COLO829 (cell line): ENCODE results near the gene RALGPS2.

Experiments used
- DNase-seq: peaks from one replicate; pipeline ENCODE4 v3.0.0; 2012; ENCODE audit warnings: low spot score

Gene RALGPS2, protein sequence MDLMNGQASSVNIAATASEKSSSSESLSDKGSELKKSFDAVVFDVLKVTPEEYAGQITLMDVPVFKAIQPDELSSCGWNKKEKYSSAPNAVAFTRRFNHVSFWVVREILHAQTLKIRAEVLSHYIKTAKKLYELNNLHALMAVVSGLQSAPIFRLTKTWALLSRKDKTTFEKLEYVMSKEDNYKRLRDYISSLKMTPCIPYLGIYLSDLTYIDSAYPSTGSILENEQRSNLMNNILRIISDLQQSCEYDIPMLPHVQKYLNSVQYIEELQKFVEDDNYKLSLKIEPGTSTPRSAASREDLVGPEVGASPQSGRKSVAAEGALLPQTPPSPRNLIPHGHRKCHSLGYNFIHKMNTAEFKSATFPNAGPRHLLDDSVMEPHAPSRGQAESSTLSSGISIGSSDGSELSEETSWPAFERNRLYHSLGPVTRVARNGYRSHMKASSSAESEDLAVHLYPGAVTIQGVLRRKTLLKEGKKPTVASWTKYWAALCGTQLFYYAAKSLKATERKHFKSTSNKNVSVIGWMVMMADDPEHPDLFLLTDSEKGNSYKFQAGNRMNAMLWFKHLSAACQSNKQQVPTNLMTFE

GRCh38 chr1:178724728-178725465 lies at the start of gene RALGPS2:
Gene RALGPS2, plus strand, starts transcription at chr1:178725244. Its CDS starts 51,521 bp downstream, at chr1:178776765.
- peak; percentile 56 for DNase-seq

DNA sequence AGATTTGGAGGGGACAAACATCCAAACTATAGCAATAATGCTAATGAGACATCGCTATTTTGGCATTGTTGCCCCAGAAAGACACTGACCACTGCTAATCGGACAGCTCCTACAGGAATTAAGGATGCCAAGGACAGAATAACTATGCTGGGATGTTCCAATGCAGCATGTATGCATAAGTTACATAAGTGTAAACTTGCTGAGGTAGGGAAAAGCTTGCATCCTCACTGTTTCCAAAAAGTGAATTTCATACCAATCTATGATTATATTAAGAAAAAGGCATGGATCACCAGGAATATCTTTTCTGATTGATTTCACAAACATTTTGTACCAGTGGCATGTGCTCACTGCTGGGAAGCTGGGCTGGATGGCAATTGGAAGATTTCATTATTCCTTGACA lies 45.8 kb upstream of the RALGPS2 start:
- no peak for DNase-seq

DNA sequence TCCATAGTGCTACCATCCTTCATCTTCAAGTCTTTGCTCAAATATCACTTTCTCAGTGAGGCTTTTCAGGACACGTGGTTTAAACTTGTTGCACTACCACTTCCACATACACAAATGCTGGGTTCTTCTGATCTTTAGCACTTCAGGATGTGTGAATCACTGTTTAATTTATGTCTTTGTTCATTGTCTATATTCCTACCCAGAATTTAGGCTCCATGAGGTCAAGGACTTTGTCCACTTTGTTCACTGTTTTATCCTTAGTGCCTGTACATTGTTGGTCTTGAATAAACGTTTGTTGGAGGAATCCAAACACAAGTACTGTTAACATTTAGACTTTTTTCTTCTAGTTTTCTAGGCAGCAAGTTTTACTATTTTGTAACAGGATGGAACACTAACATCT lies 42.6 kb upstream of the RALGPS2 start:
- peak; percentile 35 for DNase-seq

- no peak for DNase-seq
Observed at GRCh38 chr1:178682886-178683285, 42.2 kb upstream of the RALGPS2 start.

DNA sequence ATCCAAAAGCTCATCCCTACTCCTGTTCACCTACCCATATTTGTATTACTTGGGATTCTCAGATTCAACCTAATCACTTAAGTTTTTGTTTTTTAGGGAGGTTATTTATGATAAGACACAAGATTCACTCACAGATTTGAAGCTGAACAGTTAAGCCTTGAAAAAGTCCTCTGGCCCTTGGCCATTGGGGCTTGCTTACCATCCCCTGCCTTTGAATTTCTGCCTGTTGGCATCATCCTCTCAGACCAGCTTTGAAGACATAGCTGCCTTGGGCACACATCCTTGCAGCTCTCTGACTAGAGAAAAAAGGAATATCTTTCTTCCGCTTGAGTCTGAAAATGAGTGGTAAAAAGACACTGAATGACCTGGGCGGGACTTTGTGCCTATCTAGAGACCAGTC lies 41.8 kb upstream of the RALGPS2 start:
- DNase-seq = no peak

DNA sequence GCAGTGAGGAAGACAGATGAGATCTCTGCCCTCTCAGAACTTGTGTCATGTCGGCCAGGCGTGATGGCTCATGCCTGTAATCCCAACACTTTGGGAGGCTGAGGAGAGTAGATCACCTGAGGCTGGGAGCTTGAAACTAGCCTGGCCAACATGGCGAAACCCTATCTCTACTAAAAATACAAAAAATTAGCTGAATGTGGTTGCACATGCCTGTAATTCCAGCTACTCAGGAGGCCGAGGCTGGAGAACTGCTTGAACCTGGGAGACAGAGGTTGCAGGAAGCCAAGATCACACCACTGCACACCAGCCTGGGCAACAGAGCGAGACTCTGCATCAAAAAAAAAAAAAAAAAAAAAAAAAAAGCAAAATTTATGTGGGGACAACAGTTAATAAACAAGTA lies 40.9 kb upstream of the RALGPS2 start:
- no peak for DNase-seq

- DNase-seq = peak; percentile 48
Observed at GRCh38 chr1:178684542-178685000, 40.5 kb upstream of the RALGPS2 start.

- no peak for DNase-seq
Observed at GRCh38 chr1:178686407-178686806, 38.6 kb upstream of the RALGPS2 start.

GRCh38 chr1:178688244-178688643 lies 36.8 kb upstream of the RALGPS2 start:
- DNase-seq = no peak

GRCh38 chr1:178689769-178690168 lies 35.3 kb upstream of the RALGPS2 start:
- no peak for DNase-seq

GRCh38 chr1:178690496-178690895 lies 34.5 kb upstream of the RALGPS2 start:
- no peak for DNase-seq

GRCh38 chr1:178692564-178693327 lies 32.3 kb upstream of the RALGPS2 start:
- DNase-seq = no peak

- DNase-seq = no peak
Observed at GRCh38 chr1:178693366-178693765, 31.7 kb upstream of the RALGPS2 start.

- DNase-seq = no peak
Observed at GRCh38 chr1:178694923-178695525, 30.0 kb upstream of the RALGPS2 start.

- DNase-seq = no peak
Observed at GRCh38 chr1:178702146-178702545, 22.9 kb upstream of the RALGPS2 start.

DNA sequence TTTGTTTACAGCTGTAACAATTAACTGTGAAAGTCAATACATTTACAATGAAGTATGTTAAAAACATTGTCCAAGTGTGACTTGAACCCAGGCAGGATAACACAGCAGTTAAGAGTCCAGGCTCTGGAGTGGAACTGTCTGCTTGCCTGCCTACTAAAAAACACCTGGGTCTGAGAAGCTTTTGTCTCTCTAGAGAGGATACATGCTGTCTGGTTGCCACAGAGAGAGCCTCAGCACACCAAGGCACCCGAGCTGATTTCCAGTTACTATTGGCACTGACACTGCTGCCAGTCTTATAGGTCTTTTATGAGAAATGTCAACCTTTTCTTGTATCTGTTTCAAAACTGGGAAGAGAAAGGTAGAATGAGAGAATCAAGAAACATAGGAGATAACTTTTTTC lies 20.2 kb upstream of the RALGPS2 start:
- DNase-seq = no peak

GRCh38 chr1:178706432-178706831 lies 18.6 kb upstream of the RALGPS2 start:
- no peak for DNase-seq

GRCh38 chr1:178713259-178713658 lies 11.8 kb upstream of the RALGPS2 start:
- DNase-seq = no peak

- DNase-seq = no peak
Observed at GRCh38 chr1:178714453-178714852, 10.6 kb upstream of the RALGPS2 start.

GRCh38 chr1:178716111-178716510 lies 8.9 kb upstream of the RALGPS2 start:
- no peak for DNase-seq

- DNase-seq = no peak
Observed at GRCh38 chr1:178718520-178718919, 6.5 kb upstream of the RALGPS2 start.

DNA sequence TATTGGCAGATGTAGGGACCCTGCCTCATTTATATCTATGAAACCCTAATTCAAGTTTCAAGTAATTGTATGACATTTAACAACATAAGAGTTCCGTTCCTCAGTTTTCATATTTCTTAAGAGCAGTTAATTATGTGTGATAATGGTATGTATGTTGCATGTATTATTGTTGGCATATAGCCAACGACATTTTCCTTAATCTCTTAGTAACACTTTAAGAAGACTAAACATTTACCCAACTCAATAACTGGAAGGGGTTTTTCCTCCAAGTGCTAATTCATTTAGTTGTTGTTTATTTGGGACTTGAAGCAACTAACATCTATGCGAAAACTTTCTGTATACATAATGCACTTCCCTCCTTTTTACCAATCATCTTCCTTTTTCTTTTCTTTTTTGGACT lies 1.5 kb upstream of the RALGPS2 start:
- DNase-seq = no peak
